ENCODE measurements around the gene CSH1.
"Not testable (repeated sequence)": the region's sequence is repeated elsewhere in the genome, so short reads cannot be mapped to it uniquely, and the experiment has no call there.

The CSH1 gene

GRCh38 chr17:63898899-63899798 is 2.8 kb upstream of the CSH1 start:
- peak; percentile 16 for DNase-seq

DNA sequence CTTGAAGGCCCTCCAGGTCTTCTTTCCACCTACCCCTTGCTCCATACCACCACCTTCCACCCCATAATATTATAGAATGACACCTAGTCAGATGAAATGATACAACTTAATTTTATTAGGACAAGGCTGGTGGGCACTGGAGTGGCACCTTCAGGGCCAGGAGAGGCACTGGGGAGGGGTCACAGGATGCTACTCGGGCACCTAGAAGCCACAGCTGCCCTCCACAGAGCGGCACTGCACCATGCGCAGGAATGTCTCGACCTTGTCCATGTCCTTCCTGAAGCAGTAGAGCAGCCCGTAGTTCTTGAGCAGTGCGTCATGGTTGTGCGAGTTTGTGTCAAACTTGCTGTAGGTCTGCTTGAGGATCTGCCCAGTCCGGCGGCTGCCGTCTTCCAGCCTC is 1.6 kb downstream of the CSH1 start:
- DNase-seq, result not testable (repeated sequence)

DNA sequence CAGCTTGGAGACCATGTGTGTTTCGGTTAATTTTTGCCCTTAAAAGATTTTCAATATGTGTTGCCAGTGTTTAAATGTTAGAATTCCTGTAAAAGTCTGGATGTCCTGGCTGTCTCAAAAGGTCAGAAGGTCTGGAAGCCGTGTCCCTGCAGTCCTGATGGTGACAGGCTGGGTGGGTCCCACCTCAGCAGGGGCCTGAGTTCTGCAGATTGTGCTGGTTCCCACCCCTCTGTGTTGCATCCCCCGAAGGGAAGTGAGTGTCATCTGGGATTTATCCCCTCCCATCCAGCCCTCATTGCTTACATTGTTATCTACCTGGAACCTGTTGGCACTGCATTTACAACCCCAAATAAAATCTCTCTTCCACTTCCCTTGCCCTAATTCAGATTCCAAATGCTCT is 2.4 kb downstream of the CSH1 start:
- DNase-seq, result not testable (repeated sequence)

- peak; percentile 19 for DNase-seq
Measured at GRCh38 chr17:63892316-63893037, 3.9 kb downstream of the CSH1 start.

- peak; percentile 27 for DNase-seq
Measured at GRCh38 chr17:63889026-63889848, 7.1 kb downstream of the CSH1 start.

- not testable (repeated sequence) for DNase-seq
Measured at GRCh38 chr17:63885119-63885518, 11.3 kb downstream of the CSH1 start.

DNA sequence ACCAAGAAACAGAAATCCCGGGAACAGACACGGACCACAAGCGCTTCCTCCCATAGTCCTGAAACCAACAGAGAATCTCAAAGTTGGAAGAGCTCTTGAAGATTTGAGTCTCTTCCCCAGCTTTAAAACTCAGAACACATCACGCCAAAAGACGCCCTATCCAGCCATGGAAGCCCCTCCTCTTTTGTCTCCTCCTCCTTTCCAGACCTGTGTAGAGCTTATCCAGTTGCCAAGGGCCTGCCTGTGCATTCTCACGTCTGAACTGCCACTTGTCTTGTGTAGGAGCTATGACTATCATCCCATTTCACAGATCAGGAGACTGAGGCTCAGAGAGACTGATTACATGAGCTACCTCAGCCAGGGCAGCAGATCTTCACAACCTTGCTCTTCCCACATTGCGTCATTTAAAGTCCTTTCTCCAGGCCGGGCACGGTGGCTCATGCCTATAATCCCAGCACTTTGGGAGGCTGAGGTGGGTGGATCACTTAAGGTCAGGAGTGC is 13.7 kb downstream of the CSH1 start:
- not testable (repeated sequence) for DNase-seq

GRCh38 chr17:63881935-63882601 is 14.3 kb downstream of the CSH1 start, which contains the start of gene GH2:
GH2 (minus strand) TSS chr17:63881944; CDS start chr17:63881801, 143 bp downstream.
- DNase-seq, result peak; percentile 17

DNA sequence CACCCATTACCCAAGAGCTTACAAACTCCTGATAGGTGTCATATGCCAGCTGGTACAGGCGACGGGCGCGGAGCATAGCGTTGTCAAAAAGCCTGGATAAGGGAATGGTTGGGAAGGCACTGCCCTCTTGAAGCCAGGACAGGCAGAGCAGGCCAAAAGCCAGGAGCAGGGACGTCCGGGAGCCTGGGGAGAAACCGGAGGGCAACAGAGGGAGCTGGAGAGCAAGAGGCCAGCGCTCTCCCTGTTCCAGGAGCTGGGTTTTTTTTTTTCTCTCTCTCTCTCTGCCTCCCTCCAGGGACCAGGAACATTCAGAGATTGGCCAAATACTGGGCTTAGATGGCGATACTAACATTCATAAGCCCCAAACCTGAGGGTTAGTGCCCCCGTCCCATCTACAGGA is 15.0 kb downstream of the CSH1 start:
- not testable (repeated sequence) for DNase-seq

DNA sequence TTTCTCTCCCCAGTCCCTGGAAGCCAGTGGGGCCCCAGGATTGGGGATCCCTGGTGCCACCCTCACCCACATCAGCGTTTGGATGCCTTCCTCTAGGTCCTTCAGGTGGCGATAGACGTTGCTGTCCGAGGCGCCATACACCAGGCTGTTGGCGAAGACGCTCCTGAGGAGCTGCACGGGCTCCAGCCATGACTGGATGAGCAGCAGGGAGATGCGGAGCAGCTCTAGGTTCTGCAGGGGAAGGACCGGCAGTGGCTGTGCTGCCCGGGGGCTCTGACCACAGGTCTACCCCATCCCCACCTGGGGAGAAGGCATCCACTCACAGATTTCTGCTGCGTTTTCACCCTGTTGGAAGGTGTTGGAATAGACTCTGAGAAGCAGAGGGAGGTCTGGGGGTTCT is 15.7 kb downstream of the CSH1 start:
- no peak for DNase-seq

DNA sequence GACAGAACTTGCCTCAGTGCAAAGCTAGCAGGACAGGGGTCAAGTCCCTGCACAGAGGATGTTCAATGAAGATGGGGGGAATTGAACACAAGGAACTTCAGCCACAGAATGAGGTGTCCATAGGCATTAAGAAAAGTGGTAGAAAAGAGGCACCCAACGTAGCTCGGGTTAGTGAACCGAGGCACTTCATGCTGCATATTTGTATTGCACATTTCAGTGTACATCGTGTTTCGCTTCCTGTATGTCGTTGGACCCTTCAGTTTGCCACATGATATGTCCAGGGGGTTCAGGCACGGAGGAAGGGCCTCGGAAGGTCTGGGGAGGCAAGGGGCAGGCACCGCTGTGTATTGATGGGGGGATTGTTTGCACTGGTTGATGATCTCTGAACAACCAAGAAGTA is 18.0 kb downstream of the CSH1 start:
- not testable (repeated sequence) for DNase-seq

GRCh38 chr17:63874693-63875092 is 21.7 kb downstream of the CSH1 start:
- DNase-seq, result not testable (repeated sequence)

DNA sequence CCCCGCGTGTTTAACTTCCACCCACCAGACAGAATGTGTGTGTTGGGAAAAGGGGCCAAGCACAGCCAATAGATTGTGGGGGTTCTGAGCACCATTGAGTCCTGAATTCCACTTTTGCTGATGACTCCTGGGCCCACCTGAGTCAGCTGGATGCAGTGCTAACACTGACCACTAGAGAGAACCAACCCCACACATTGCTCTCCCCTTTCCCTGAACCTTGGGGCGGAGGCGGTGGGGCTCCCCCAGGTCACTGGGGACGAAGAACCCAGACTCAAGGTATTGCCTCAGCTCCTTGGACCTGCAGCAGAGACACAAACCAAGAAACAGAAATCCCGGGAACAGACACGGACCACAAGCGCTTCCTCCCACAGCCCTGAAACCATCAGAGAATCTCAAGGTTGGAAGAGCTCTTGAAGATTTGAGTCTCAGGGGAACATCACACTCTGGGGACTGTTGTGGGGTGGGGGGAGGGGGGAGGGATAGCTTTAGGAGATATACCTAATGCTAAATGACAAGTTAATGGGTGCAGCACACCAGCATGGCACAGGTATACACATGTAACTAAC is 22.2 kb downstream of the CSH1 start:
- not testable (repeated sequence) for DNase-seq

GRCh38 chr17:63873577-63873976 is 22.8 kb downstream of the CSH1 start, which contains the start of gene CSH2:
CSH2 (minus strand) TSS chr17:63873677; CDS start chr17:63873614, 63 bp downstream.
- not testable (repeated sequence) for DNase-seq

GRCh38 chr17:63871646-63872365 is 24.6 kb downstream of the CSH1 start:
- DNase-seq, result not testable (repeated sequence)

DNA sequence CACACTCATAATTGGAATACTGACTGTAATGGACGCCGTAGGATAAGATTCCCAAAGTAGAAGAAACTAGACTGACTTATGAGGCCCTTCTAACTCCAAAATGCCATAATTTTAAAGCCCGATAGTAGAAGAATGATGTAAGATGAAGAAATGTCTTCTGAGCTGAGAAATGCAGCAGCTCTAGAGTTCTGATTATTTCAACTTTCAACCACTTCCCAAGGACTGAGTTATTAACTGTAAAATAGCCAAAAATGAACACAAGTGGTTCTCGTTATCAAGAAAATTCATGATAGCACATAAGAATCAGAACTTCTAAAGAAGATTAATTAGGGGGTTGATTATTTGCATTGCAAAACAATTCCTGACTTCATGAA is 26.1 kb downstream of the CSH1 start:
- not testable (repeated sequence) for DNase-seq

DNA sequence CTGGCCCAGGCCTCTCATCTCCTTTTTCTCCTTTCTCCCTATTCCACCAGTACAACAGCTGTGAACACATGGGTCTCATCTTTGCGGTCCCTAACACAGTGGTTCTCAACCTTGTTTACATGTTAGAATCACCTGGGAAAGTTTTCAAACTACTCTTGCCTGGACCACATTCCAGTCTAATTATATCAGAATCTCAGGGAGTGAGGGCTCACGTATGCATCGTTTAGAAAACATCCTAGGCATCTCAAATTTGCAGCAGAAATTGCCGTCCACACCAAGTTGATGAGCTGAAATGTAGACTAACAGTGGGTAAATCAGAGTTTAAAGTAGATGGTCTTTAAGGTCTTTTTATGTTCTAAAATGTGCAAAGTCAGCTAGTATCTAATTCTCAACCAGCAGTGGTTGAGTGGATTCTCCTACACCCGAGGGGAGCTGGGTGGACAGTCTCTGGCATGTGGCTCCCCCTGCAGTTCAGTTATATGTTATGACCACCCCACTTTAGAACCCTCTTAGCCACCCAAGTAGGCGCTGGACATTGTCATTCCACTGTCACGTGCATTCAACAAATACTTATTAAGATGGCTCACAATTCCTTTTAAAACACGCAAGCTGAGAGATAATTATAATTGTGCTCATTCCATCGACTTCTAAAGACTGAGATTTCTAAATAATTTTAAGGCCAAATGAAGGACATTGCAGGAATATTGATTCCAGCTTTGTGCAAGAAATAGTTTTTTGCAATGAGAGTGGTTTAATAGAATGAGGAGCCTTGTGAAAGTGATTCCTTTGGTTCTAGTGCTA is 26.7 kb downstream of the CSH1 start:
- DNase-seq, result not testable (repeated sequence)

DNA sequence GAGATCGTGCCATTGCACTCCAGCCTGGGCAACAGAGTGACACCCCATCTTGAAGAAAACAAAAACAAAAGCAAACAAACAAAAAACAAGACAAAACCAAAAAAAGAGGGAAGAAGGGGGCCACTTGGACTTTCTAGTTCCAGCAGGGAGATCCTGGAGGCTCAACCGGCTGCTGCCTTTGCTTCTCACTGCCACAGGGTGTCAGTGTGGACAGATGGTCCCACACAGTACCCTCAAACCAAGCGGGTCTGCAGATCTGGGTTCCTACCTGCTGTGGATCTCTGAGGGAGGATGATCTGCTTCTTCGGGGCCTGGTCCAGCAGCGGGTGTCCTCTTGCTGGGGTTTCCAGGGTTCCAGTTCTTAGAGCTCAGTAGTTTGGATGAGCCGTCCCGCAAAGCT is 29.7 kb downstream of the CSH1 start:
- not testable (repeated sequence) for DNase-seq

- no peak for DNase-seq
Measured at GRCh38 chr17:63859257-63859656, 37.1 kb downstream of the CSH1 start.

- DNase-seq, result not testable (repeated sequence)
Measured at GRCh38 chr17:63856425-63856824, 39.9 kb downstream of the CSH1 start.

Data from NCI-H146 (cell line).